Renal pelvis (tissue), 4 donors: ENCODE data around the gene FGGY. TPM values are rescaled to one million over a fixed set of nuclear protein-coding genes. Genes with fewer than 3 reads are reported as not detected.
"Not testable (repeated sequence)": the region's sequence is repeated elsewhere in the genome, so short reads cannot be mapped to it uniquely, and the experiment has no call there.

Source experiments
- DNase-seq: peaks from one replicate; pipeline ENCODE4 v3.0.0-alpha.2; 2013
- polyA plus RNA-seq, 3 donors: library from polyadenylated mRNA; unstranded; fragments of 120-200 nt; gene quantifications; one replicate each; pipeline ENCODE4 v1.2.1, GENCODE V29; 2013; ENCODE audit not compliant: insufficient read length in 3 of 3

Gene FGGY
- polyA plus RNA-seq, 3 donors = 21.3 to 24.9 (median 23.3) TPM

- DNase-seq = no peak
Observed at GRCh38 chr1:59509341-59509875, 212.5 kb downstream of the FGGY start.

GRCh38 chr1:59510249-59510648 lies 213.4 kb downstream of the FGGY start:
- DNase-seq = no peak

GRCh38 chr1:59511476-59512465 lies 214.9 kb downstream of the FGGY start:
- DNase-seq = no peak

GRCh38 chr1:59512702-59513101 lies 215.8 kb downstream of the FGGY start:
- no peak for DNase-seq

- no peak for DNase-seq
Observed at GRCh38 chr1:59514061-59514909, 217.4 kb downstream of the FGGY start.

- DNase-seq = no peak
Observed at GRCh38 chr1:59516881-59517280, 220.0 kb downstream of the FGGY start.

- no peak for DNase-seq
Observed at GRCh38 chr1:59520194-59520593, 223.3 kb downstream of the FGGY start.

GRCh38 chr1:59520827-59521418 lies 224.0 kb downstream of the FGGY start:
- DNase-seq = peak; percentile 75

- no peak for DNase-seq
Observed at GRCh38 chr1:59521456-59521855, 224.6 kb downstream of the FGGY start.

GRCh38 chr1:59522925-59523505 lies 226.1 kb downstream of the FGGY start:
- no peak for DNase-seq

- no peak for DNase-seq
Observed at GRCh38 chr1:59523745-59524450, 227.0 kb downstream of the FGGY start.

GRCh38 chr1:59526240-59526639 lies 229.3 kb downstream of the FGGY start:
- DNase-seq = no peak

GRCh38 chr1:59528471-59528870 lies 231.6 kb downstream of the FGGY start:
- DNase-seq = no peak

GRCh38 chr1:59528900-59529299 lies 232.0 kb downstream of the FGGY start:
- DNase-seq = no peak

- no peak for DNase-seq
Observed at GRCh38 chr1:59530119-59530518, 233.2 kb downstream of the FGGY start.

GRCh38 chr1:59532102-59532501 lies 235.2 kb downstream of the FGGY start:
- DNase-seq = no peak

- DNase-seq = not testable (repeated sequence)
Observed at GRCh38 chr1:59538476-59538875, 241.6 kb downstream of the FGGY start.

GRCh38 chr1:59539961-59540681 lies 243.2 kb downstream of the FGGY start:
- DNase-seq = no peak

- DNase-seq = no peak
Observed at GRCh38 chr1:59541161-59541560, 244.3 kb downstream of the FGGY start.

- DNase-seq = no peak
Observed at GRCh38 chr1:59541891-59542290, 245.0 kb downstream of the FGGY start.
